Measurements from ENCODE around the gene DNER.

Gene DNER

GRCh38 chr2:229314117-229314516 is 400.2 kb downstream of the DNER start:
- TF ChIP-seq, protein P1, sequence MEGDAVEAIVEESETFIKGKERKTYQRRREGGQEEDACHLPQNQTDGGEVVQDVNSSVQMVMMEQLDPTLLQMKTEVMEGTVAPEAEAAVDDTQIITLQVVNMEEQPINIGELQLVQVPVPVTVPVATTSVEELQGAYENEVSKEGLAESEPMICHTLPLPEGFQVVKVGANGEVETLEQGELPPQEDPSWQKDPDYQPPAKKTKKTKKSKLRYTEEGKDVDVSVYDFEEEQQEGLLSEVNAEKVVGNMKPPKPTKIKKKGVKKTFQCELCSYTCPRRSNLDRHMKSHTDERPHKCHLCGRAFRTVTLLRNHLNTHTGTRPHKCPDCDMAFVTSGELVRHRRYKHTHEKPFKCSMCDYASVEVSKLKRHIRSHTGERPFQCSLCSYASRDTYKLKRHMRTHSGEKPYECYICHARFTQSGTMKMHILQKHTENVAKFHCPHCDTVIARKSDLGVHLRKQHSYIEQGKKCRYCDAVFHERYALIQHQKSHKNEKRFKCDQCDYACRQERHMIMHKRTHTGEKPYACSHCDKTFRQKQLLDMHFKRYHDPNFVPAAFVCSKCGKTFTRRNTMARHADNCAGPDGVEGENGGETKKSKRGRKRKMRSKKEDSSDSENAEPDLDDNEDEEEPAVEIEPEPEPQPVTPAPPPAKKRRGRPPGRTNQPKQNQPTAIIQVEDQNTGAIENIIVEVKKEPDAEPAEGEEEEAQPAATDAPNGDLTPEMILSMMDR (IDR thresholded peaks at IDR 0.05; ENCODE audit: insufficient read depth, low read length, poor library complexity, severe bottlenecking) = no peak
- no peak for DNase-seq (ENCODE audit: extremely low read depth, insufficient read length)
- no peaks in the 10 kb centered on the region for H3K36me3 ChIP-seq (ENCODE audit: control insufficient read depth, insufficient read depth, low read length)
- H3K27me3 ChIP-seq (replicated peaks; ENCODE audit: control insufficient read depth, insufficient read depth, low read length) = no peaks in the 10 kb centered on the region
- no peak overlapping the region for H3K4me3 ChIP-seq (replicated peaks; ENCODE audit: low read depth, low read length)

DNA sequence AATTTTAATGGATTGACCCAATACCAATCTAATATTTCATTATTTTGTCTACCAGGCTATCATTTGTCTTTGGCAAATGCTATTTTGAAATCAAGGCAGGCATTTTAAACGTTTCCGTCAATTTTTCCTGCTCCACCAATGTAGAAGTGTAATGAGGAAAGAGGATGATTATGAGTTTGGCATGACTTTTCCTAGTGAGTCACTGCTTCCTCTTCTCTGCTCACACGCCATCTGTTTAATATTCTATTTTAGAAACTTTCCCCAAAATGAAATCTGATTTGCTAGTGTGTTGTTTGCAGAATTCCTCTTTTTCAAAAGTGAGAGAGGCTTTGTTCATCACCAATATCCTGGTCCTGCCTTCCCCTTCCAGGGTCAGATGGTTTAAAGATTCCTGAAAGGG is 400.8 kb downstream of the DNER start:
- DNase-seq (ENCODE audit: extremely low read depth, insufficient read length) = no peak
- Histone ChIP-seq H3K27me3 (replicated peaks; ENCODE audit: control insufficient read depth, insufficient read depth, low read length) (no peaks in the 10 kb centered on the region), H3K36me3 (ENCODE audit: control insufficient read depth, insufficient read depth, low read length) (no peaks in the 10 kb centered on the region), H3K4me3 (replicated peaks; ENCODE audit: low read depth, low read length) (no peak overlapping the region)
- TF ChIP-seq, protein P1 (IDR thresholded peaks at IDR 0.05; ENCODE audit: insufficient read depth, low read length, poor library complexity, severe bottlenecking) = no peak

Data from GM06990 (cell line).